ENCODE results near the gene CTU2. TPM values are rescaled to one million over a fixed set of nuclear protein-coding genes. Genes with fewer than 3 reads are reported as not detected.

The CTU2 gene
- total and polyA plus RNA-seq, 2 of the 8 experiments (the other 6 are each of a cell fraction or from before 2014, with no cell fraction given) = 32.7 to 42.9 TPM

DNA sequence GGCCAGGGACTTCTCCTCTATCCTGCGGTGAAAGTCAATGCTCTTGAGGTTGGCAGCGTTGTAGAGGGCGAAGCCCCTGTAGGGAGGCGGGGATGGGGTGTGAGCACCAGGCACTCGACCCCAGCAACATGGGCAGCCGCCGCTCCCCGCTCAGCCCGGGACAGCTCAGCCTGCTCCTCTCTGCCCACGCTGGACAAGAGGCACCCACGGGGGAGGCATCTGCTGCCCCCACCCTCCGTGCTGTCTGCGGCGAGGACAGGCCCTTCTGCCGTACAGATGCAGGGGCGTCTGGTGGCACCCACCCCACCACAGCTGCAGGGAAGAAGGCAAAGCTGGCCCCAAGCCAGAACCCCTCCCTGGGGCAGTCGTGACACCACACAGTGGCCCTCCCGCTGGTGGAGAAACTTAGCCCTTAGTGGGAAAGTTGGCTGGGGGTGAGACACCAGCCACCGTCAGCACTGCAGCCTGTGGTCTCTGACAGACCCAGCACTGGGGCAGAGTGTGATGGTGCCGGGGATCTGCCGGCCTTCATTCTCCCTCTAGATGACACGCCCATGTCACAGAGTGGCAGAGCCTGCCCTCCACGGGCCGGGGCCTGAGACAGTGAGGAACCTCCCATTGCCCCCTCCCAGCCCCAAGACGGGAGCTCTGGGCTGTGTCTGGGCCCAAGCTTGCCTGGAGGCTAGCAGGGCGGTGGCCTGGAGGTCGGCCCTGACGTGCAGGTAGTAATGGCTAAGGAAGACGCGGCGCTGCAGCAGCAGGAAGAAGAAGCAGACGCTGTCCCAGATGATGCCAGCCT is 19.5 kb downstream of the CTU2 start (continued):
- TF ChIP-seq, protein P1, sequence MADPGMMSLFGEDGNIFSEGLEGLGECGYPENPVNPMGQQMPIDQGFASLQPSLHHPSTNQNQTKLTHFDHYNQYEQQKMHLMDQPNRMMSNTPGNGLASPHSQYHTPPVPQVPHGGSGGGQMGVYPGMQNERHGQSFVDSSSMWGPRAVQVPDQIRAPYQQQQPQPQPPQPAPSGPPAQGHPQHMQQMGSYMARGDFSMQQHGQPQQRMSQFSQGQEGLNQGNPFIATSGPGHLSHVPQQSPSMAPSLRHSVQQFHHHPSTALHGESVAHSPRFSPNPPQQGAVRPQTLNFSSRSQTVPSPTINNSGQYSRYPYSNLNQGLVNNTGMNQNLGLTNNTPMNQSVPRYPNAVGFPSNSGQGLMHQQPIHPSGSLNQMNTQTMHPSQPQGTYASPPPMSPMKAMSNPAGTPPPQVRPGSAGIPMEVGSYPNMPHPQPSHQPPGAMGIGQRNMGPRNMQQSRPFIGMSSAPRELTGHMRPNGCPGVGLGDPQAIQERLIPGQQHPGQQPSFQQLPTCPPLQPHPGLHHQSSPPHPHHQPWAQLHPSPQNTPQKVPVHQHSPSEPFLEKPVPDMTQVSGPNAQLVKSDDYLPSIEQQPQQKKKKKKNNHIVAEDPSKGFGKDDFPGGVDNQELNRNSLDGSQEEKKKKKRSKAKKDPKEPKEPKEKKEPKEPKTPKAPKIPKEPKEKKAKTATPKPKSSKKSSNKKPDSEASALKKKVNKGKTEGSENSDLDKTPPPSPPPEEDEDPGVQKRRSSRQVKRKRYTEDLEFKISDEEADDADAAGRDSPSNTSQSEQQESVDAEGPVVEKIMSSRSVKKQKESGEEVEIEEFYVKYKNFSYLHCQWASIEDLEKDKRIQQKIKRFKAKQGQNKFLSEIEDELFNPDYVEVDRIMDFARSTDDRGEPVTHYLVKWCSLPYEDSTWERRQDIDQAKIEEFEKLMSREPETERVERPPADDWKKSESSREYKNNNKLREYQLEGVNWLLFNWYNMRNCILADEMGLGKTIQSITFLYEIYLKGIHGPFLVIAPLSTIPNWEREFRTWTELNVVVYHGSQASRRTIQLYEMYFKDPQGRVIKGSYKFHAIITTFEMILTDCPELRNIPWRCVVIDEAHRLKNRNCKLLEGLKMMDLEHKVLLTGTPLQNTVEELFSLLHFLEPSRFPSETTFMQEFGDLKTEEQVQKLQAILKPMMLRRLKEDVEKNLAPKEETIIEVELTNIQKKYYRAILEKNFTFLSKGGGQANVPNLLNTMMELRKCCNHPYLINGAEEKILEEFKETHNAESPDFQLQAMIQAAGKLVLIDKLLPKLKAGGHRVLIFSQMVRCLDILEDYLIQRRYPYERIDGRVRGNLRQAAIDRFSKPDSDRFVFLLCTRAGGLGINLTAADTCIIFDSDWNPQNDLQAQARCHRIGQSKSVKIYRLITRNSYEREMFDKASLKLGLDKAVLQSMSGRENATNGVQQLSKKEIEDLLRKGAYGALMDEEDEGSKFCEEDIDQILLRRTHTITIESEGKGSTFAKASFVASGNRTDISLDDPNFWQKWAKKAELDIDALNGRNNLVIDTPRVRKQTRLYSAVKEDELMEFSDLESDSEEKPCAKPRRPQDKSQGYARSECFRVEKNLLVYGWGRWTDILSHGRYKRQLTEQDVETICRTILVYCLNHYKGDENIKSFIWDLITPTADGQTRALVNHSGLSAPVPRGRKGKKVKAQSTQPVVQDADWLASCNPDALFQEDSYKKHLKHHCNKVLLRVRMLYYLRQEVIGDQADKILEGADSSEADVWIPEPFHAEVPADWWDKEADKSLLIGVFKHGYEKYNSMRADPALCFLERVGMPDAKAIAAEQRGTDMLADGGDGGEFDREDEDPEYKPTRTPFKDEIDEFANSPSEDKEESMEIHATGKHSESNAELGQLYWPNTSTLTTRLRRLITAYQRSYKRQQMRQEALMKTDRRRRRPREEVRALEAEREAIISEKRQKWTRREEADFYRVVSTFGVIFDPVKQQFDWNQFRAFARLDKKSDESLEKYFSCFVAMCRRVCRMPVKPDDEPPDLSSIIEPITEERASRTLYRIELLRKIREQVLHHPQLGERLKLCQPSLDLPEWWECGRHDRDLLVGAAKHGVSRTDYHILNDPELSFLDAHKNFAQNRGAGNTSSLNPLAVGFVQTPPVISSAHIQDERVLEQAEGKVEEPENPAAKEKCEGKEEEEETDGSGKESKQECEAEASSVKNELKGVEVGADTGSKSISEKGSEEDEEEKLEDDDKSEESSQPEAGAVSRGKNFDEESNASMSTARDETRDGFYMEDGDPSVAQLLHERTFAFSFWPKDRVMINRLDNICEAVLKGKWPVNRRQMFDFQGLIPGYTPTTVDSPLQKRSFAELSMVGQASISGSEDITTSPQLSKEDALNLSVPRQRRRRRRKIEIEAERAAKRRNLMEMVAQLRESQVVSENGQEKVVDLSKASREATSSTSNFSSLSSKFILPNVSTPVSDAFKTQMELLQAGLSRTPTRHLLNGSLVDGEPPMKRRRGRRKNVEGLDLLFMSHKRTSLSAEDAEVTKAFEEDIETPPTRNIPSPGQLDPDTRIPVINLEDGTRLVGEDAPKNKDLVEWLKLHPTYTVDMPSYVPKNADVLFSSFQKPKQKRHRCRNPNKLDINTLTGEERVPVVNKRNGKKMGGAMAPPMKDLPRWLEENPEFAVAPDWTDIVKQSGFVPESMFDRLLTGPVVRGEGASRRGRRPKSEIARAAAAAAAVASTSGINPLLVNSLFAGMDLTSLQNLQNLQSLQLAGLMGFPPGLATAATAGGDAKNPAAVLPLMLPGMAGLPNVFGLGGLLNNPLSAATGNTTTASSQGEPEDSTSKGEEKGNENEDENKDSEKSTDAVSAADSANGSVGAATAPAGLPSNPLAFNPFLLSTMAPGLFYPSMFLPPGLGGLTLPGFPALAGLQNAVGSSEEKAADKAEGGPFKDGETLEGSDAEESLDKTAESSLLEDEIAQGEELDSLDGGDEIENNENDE (IDR thresholded peaks at IDR 0.05; ENCODE audit: insufficient replicate concordance, low read length) = no peak
- TF ChIP-seq, protein P2, sequence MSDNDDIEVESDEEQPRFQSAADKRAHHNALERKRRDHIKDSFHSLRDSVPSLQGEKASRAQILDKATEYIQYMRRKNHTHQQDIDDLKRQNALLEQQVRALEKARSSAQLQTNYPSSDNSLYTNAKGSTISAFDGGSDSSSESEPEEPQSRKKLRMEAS (IDR thresholded peaks at IDR 0.05) = no peak
- no peak for TF ChIP-seq CBX5 (IDR thresholded peaks at IDR 0.05; ENCODE audit: low read depth, low read length)
- no peak for TF ChIP-seq TAF7 (optimal IDR thresholded peaks at IDR 0.05; ENCODE audit: borderline replicate concordance, low read depth, low read length)
- no peak for TF ChIP-seq PHF8 (conservative IDR thresholded peaks at IDR 0.05; ENCODE audit: low read depth, low read length)
- TF ChIP-seq, protein P3, sequence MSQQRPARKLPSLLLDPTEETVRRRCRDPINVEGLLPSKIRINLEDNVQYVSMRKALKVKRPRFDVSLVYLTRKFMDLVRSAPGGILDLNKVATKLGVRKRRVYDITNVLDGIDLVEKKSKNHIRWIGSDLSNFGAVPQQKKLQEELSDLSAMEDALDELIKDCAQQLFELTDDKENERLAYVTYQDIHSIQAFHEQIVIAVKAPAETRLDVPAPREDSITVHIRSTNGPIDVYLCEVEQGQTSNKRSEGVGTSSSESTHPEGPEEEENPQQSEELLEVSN (IDR thresholded peaks at IDR 0.05) = no peak
- TF ChIP-seq, protein P4, sequence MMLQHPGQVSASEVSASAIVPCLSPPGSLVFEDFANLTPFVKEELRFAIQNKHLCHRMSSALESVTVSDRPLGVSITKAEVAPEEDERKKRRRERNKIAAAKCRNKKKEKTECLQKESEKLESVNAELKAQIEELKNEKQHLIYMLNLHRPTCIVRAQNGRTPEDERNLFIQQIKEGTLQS (IDR thresholded peaks at IDR 0.05; ENCODE audit: insufficient read depth, low read depth, low read length) = no peak
- TF ChIP-seq ASH2L (IDR thresholded peaks at IDR 0.05; ENCODE audit: low read length) = no peak

Measured in H1 (cell line).